ENCODE results near the gene HOXD9.

The HOXD9 gene

DNA sequence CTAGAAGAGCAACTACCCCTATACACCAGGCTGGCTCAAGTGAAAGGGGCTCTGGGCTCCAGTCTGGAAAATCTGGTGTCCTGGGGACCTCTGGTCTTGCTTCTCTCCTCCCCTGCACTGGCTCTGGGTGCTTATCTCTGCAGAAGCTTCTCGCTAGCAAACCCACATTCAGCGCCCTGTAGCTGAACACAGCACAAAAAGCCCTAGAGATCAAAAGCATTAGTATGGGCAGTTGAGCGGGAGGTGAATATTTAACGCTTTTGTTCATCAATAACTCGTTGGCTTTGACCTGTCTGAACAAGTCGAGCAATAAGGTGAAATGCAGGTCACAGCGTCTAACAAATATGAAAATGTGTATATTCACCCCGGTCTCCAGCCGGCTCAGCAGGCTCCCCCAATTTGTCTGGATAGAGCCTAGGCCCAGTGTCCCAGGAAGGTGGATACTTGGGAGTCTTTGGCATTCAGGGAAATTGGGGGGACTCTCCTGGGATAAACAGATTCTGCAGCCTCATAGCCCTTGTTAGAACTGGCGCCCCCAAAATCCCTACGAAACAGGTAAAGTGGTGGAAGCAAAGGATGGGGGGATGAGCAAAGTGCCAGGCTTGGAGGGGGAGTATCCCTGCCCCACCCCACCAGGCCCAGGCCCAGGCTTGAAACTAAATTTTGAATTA is 26.4 kb downstream of the HOXD9 start:
- no peak overlapping the region for H3K4me3 ChIP-seq (replicated peaks; ENCODE audit: insufficient read depth, low read length)
- no peak for DNase-seq (ENCODE audit: low read depth in 1 of 2, low spot score in 1 of 2)
- TF ChIP-seq SPI1 (IDR thresholded peaks at IDR 0.05; ENCODE audit: borderline replicate concordance, low read depth) (no peak), GABPA (IDR thresholded peaks at IDR 0.05; ENCODE audit: low read depth) (no peak), REST (IDR thresholded peaks at IDR 0.05; ENCODE audit: insufficient replicate concordance, low read depth) (no peak), POLR2AphosphoS5 (IDR thresholded peaks at IDR 0.05; ENCODE audit: low read depth) (no peak)
- TF ChIP-seq, protein P1, sequence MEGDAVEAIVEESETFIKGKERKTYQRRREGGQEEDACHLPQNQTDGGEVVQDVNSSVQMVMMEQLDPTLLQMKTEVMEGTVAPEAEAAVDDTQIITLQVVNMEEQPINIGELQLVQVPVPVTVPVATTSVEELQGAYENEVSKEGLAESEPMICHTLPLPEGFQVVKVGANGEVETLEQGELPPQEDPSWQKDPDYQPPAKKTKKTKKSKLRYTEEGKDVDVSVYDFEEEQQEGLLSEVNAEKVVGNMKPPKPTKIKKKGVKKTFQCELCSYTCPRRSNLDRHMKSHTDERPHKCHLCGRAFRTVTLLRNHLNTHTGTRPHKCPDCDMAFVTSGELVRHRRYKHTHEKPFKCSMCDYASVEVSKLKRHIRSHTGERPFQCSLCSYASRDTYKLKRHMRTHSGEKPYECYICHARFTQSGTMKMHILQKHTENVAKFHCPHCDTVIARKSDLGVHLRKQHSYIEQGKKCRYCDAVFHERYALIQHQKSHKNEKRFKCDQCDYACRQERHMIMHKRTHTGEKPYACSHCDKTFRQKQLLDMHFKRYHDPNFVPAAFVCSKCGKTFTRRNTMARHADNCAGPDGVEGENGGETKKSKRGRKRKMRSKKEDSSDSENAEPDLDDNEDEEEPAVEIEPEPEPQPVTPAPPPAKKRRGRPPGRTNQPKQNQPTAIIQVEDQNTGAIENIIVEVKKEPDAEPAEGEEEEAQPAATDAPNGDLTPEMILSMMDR (IDR thresholded peaks at IDR 0.05; ENCODE audit: insufficient read depth, low read length), result no peak
- no peak overlapping the region for H3K27ac ChIP-seq (replicated peaks)
- peaks cover 67% of the 10 kb centered on the region for H3K27me3 ChIP-seq (ENCODE audit: insufficient read depth, poor library complexity, severe bottlenecking)

DNA sequence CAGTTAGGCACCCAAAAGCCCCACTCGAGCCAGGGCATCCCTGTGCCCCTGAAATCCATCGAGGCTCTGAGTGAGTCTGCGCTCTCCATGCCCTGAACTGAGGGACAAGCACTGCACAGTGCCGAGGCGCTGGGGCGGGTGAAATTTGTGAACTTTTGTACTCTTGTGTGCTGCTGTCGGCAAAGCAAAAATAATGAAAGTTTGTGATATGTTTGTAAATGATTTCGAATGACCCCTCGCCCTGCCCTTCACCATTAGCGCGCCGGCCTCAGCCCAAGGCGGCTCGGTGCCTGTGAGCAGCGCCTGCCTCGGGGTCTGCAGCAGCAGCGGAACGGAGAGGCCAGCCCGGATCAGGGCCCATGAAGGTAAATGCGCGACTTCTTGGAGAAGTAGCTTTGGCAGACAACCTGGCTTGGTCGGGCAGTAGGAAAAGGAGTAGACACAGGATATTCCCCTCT is 27.0 kb downstream of the HOXD9 start:
- TF ChIP-seq GABPA (IDR thresholded peaks at IDR 0.05; ENCODE audit: low read depth) (no peak), POLR2AphosphoS5 (IDR thresholded peaks at IDR 0.05; ENCODE audit: low read depth) (no peak), SPI1 (IDR thresholded peaks at IDR 0.05; ENCODE audit: borderline replicate concordance, low read depth) (no peak), REST (IDR thresholded peaks at IDR 0.05; ENCODE audit: insufficient replicate concordance, low read depth) (no peak)
- TF ChIP-seq, protein P1 (IDR thresholded peaks at IDR 0.05; ENCODE audit: insufficient read depth, low read length), result no peak
- no peak overlapping the region for H3K4me3 ChIP-seq (replicated peaks; ENCODE audit: insufficient read depth, low read length)
- H3K27me3 ChIP-seq (ENCODE audit: insufficient read depth, poor library complexity, severe bottlenecking), result peaks cover 70% of the 10 kb centered on the region
- no peak for DNase-seq (ENCODE audit: low read depth in 1 of 2, low spot score in 1 of 2)
- H3K27ac ChIP-seq (replicated peaks), result no peak overlapping the region

DNA sequence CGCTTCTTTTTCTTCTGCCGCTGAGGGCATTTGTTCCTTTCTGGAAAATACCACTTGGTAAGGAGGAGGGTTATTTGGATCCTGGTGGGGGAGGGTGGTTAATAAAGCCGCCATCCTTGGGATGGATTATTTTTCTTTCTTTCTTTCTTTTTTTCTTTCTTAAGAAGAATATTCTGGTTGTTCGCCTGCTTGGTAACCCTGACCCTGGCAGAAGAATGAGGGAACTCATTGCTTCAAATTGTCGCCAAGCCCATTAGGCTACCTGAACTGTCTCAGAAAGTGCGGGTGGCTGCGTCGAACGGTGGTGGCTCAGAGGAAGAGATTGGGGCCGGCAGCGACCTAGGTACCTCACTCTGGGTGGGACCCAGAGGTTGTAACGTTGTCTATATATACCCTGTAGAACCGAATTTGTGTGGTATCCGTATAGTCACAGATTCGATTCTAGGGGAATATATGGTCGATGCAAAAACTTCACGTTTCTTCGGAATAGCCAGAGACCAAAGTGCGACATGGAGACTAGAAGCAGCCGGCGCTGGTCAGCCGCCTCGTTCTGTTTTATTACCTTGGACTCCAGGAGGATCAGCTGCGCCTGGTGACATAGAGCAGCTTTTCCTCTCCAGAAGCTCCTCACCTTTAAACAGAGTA is 27.5 kb downstream of the HOXD9 start:
- TF ChIP-seq GABPA (IDR thresholded peaks at IDR 0.05; ENCODE audit: low read depth), result no peak
- TF ChIP-seq REST (IDR thresholded peaks at IDR 0.05; ENCODE audit: insufficient replicate concordance, low read depth), result no peak
- no peak for TF ChIP-seq SPI1 (IDR thresholded peaks at IDR 0.05; ENCODE audit: borderline replicate concordance, low read depth)
- TF ChIP-seq, protein P1 (IDR thresholded peaks at IDR 0.05; ENCODE audit: insufficient read depth, low read length), result no peak
- TF ChIP-seq POLR2AphosphoS5 (IDR thresholded peaks at IDR 0.05; ENCODE audit: low read depth), result no peak
- DNase-seq (ENCODE audit: low read depth in 1 of 2, low spot score in 1 of 2), result no peak
- H3K27me3 ChIP-seq (ENCODE audit: insufficient read depth, poor library complexity, severe bottlenecking), result peaks cover 72% of the 10 kb centered on the region
- H3K4me3 ChIP-seq (replicated peaks; ENCODE audit: insufficient read depth, low read length), result no peak overlapping the region
- H3K27ac ChIP-seq (replicated peaks), result no peak overlapping the region

Measured in HL-60 (cell line).